GM12892 (cell line): ENCODE measurements around the gene OTOS.

Experiments
- POLR2AphosphoS5 ChIP-seq: IDR thresholded peaks from 2 replicates; pipeline ENCODE4 v1.6.1; 2011; ENCODE audit warnings: low read depth, low read length, control low read depth
- TAF1 ChIP-seq: IDR thresholded peaks from 2 replicates; pipeline ENCODE4 v1.6.1; 2011; ENCODE audit warnings: low read depth, mild to moderate bottlenecking, control low read depth, low read length, borderline replicate concordance

- TF ChIP-seq POLR2AphosphoS5 (no peak), TAF1 (no peak)
Measured at GRCh38 chr2:240126731-240127130, 13.7 kb downstream of the OTOS start.
